Psoas muscle (tissue), 8 donors: ENCODE data around the gene PTPRM. TPM values are rescaled to one million over a fixed set of nuclear protein-coding genes. Genes with fewer than 3 reads are reported as not detected.

Source experiments
- ATAC-seq, 4 donors: fragments of 200-7000 bp; cut with Tn5 transposase; one replicate each; pipeline ENCODE4 v1.9.1; 2020; ENCODE audit warnings: moderate library complexity in 3 of 4, mild to moderate bottlenecking in 2 of 4
- DNase-seq, 2 donors: peaks; one replicate each; pipeline ENCODE4 v3.0.0-alpha.2; 2020
- H3K27ac ChIP-seq: fragments of 200-600 bp; one replicate; pipeline ENCODE4 v1.8.0; 2022
- H3K27me3 ChIP-seq, 3 donors: fragments of 200-600 bp in 1 of 3; one replicate each; pipeline versions ENCODE4 v1.6.1 to v1.8.0; 2013 to 2022; ENCODE audit warnings: low read length in 2 of 3, mild to moderate bottlenecking in 2 of 3, moderate library complexity in 1 of 3; ENCODE audit not compliant: insufficient read depth in 3 of 3
- H3K36me3 ChIP-seq, 2 donors: fragments of 200-600 bp in 1 of 2; one replicate each; pipeline versions ENCODE4 v1.6.1 to v1.8.0; 2013 to 2022; ENCODE audit warnings: low read depth in 1 of 2, mild to moderate bottlenecking in 1 of 2, moderate library complexity in 1 of 2; ENCODE audit not compliant: insufficient read depth in 1 of 2
- H3K4me1 ChIP-seq: fragments of 200-600 bp; one replicate; pipeline ENCODE4 v1.8.0; 2022
- H3K4me3 ChIP-seq: fragments of 200-600 bp; one replicate; pipeline ENCODE4 v1.8.0; 2022; ENCODE audit warnings: mild to moderate bottlenecking
- H3K9me3 ChIP-seq: fragments of 200-600 bp; one replicate; pipeline ENCODE4 v1.8.0; 2022
- WGBS, 3 donors: extraction: QIAGEN DNeasy Blood & Tissue Kit; methylation state at CpG; one replicate each; pipeline versions ENCODE4 v1.1.6 to v1.1.7; 2013; 5-methylcytosine and 5-hydroxymethylcytosine counted together
- intact Hi-C, 2 donors: fragments of 100-400 bp; cut with DNase I; formaldehyde crosslinking; loops; one replicate each; pipeline versions ENCODE4 v1.11.0 to v1.14.2; 2022
- polyA plus RNA-seq, 3 donors: library from polyadenylated mRNA; stranded (reverse); fragments of 200-250 nt; gene quantifications; one replicate each; pipeline ENCODE4 v1.2.3, GENCODE V29; 2013
- total RNA-seq, 4 donors: library from RNA; stranded (reverse); fragmentation: NEBNext Ultra II Directional in 2 of 4; extraction: Animal tissue kit (Norgen Biotek cat#: 25700) in 2 of 4; gene quantifications; one replicate each; pipeline versions ENCODE4 v1.2.1 to v1.2.4, GENCODE V29; 2021 to 2023
- TF ChIP-seq, protein P1 (sequence below): fragments of 200-600 bp; IDR thresholded peaks from one replicate; pipeline ENCODE4 v1.8.0; 2022; ENCODE audit warnings: antibody characterized with exemption
- donor health status: healthy with polysubstance abuse.
- donor health status: DM: no; HTN: no; CAD: no; lungs with moderate emphysema.
- donor health status: Bipolar disorder and iron deficiency.
- donor health status: healthy.
- donor health status: DM: yes; HTN: yes; CAD: no.
- donor health status: DM: no; HTN: no; CAD: no.
- donor health status: DM: no; HTN: no; CAD: no.
- donor health status: DM: yes; HTN: yes; CAD: no.

PTPRM gene
- total and polyA plus RNA-seq, 7 donors = 27.4 to 78.9 (median 39.0) TPM

DNA sequence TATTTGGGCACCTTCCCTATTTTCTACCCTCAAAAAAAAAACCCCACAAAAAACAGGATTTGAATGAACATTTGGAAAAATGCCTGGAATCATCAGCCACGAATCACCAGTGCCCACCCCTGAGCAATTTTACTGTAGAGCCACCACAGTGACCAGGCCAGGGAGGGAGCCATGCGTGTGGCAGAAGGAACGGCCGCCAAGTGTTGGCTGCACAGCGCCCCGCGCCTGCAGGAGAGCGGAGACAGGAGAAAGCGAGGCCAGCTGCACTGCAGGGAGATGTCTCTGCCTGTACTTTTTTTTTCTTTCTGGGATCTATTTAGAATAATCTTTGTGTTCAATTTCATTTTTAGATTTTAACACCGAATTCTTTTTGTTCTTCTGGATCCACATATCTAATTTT lies 772.8 kb downstream of the PTPRM start:
- H3K4me1 ChIP-seq = no peaks in the 10 kb centered on the region
- ATAC-seq (no peak), DNase-seq (no peak)
- H3K27me3 ChIP-seq = no peaks in the 10 kb centered on the region
- H3K27ac ChIP-seq = no peak overlapping the region
- WGBS, 3 donors = 71 to 80% (median 78%) methylated on average over 10 of the region's 10 CpGs
- TF ChIP-seq, protein P1, sequence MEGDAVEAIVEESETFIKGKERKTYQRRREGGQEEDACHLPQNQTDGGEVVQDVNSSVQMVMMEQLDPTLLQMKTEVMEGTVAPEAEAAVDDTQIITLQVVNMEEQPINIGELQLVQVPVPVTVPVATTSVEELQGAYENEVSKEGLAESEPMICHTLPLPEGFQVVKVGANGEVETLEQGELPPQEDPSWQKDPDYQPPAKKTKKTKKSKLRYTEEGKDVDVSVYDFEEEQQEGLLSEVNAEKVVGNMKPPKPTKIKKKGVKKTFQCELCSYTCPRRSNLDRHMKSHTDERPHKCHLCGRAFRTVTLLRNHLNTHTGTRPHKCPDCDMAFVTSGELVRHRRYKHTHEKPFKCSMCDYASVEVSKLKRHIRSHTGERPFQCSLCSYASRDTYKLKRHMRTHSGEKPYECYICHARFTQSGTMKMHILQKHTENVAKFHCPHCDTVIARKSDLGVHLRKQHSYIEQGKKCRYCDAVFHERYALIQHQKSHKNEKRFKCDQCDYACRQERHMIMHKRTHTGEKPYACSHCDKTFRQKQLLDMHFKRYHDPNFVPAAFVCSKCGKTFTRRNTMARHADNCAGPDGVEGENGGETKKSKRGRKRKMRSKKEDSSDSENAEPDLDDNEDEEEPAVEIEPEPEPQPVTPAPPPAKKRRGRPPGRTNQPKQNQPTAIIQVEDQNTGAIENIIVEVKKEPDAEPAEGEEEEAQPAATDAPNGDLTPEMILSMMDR = no peak
- no peak overlapping the region for H3K4me3 ChIP-seq
- intact Hi-C loops = no loop called here
- no peaks in the 10 kb centered on the region for H3K9me3 ChIP-seq
- no peaks in the 10 kb centered on the region for H3K36me3 ChIP-seq

DNA sequence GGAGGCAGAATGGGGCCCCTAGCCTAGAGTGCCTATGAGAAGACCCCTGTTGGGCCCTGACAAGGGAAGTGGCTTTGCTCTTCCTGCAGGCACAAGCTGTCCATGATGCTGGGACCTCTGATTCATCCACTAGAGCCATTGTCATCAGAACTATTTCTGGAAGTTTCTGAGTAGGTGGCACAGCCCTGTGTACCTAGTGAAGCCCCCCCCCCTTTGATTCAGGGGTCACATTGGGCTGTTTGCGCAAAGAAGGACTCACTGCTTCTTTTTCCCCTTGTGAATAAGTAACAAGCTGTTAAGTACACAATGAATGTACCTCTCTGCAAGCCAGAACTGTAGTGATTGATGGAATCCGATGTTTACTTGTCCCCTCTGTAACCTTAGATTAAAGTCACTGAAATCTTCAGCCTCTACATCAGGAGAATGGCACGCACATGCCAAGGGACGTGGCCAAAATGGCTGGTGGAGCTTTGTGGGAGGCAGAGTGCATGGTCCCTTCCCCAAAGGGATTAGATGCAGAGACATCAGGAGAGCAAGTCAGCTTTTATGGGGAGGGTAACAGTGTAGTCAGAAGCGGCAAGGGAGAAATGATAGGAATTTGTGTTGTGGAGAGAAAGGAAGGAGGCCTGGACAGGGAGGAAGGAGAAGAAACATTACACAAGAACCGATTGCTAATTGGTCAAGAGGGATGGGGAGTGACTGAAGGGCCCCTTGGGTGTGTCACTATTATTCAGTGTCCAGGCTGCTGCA lies 774.5 kb downstream of the PTPRM start:
- DNase-seq (no peak), ATAC-seq (peak in 3 of 4 donors; percentile 34 to 49 (median 45))
- Histone ChIP-seq H3K27me3 (no peaks in the 10 kb centered on the region), H3K4me1 (no peaks in the 10 kb centered on the region), H3K36me3 (peaks cover 0 to 5% of the 10 kb centered on the region in 2 donors), H3K4me3 (no peak overlapping the region), H3K27ac (no peak overlapping the region), H3K9me3 (no peaks in the 10 kb centered on the region)
- WGBS, 3 donors = 71 to 73% (median 71%) methylated on average over 6 of the region's 6 CpGs
- intact Hi-C loops = no loop called here
- TF ChIP-seq, protein P1 = no peak

DNA sequence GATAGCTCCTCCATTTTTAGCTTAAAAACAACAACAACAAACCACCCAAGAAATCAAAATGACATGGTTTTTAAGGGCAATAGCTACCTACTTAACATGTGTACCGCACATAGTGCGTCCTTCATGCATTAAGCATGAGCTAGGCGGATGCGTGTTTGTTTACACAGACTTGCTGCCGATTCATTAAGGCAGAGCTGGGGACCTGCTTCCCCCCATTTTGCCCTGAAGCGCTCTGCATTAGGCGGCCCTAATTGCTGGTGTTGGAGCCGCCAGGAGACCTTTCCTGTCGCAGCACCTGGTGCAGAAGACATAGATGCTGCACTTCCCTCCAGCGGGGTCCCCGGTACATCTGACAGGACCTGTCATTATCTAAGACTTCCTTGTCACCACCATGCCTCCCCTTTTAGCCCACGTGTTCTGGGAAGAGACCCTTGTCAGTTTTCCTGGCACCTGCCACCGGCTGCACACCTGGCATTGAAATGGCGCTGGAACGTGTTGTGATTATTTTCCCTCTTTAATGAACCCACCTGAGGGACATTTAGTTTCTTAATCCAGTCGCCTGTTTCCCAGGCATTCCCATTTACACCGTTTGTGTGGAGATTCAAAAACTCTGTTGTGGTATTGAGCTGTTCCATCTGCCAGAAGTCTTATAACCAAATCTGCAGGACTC lies 781.1 kb downstream of the PTPRM start:
- intact Hi-C loops = no loop called here
- H3K9me3 ChIP-seq = no peaks in the 10 kb centered on the region
- 86 to 90% (median 87%) methylated on average over 17 of the region's 17 CpGs for WGBS, 3 donors
- DNase-seq (no peak), ATAC-seq (no peak)
- no peaks in the 10 kb centered on the region for H3K27me3 ChIP-seq
- no peak overlapping the region for H3K4me3 ChIP-seq
- no peaks in the 10 kb centered on the region for H3K4me1 ChIP-seq
- TF ChIP-seq, protein P1 = no peak
- H3K27ac ChIP-seq = no peak overlapping the region
- peaks cover 0 to 5% of the 10 kb centered on the region in 2 donors for H3K36me3 ChIP-seq

DNA sequence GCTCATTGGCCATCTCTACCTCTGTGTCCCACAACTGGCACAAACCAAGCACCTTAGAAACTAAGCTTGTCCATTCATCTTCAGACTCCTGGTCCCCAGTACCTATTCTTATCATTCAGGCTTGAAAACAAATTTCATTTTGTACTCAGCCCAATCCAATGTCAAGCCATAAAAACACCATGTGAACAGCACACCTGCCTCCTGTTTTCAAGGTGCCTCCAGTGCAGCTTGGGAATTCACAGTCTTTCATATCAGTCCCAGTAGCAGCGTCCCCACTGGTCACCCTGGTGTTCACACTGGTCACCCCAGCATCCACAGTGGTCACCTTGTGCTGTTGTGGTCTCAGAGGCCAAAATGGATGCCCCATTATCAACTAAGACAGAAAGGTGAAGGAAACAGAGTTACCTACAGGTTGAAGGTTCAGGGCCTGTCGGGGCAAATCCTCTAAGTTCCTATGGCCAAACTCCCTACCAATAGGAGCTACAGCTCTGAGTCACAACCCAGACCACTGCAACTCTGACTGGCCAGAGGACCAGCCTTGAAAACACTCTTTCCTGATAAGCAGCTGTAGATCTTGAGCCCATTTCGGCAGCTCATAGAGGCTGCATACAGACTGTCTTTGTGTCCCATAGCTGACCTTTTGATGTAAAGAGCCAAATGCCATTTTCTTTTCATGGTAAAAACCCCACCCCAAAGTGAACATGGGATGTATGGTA lies 782.6 kb downstream of the PTPRM start:
- WGBS, 3 donors = 94 to 100% (median 97%) methylated on average over 3 of the region's 3 CpGs
- Histone ChIP-seq H3K4me1 (no peaks in the 10 kb centered on the region), H3K36me3 (peaks cover 0 to 5% of the 10 kb centered on the region in 2 donors), H3K27ac (no peak overlapping the region), H3K9me3 (no peaks in the 10 kb centered on the region), H3K27me3 (no peaks in the 10 kb centered on the region), H3K4me3 (no peak overlapping the region)
- DNase-seq (no peak), ATAC-seq (no peak)
- TF ChIP-seq, protein P1 = no peak
- intact Hi-C loops = no loop called here
